Endodermal cell (in vitro differentiated cells): ENCODE measurements around the gene RNF40. TPM values are rescaled to one million over a fixed set of nuclear protein-coding genes. Genes with fewer than 3 reads are reported as not detected.

ENCODE experiments used
- DNase-seq: peaks from one replicate; pipeline ENCODE4 v3.0.0-alpha.2; 2017
- H3K27ac ChIP-seq: 2 replicates; pipeline ENCODE4 v1.5.1; 2013; ENCODE audit warnings: mild to moderate bottlenecking, low read depth, low read length, moderate library complexity
- H3K27me3 ChIP-seq: 2 replicates; pipeline ENCODE4 v1.6.1; 2013; ENCODE audit warnings: mild to moderate bottlenecking, low read length, moderate library complexity; ENCODE audit not compliant: insufficient read depth, control insufficient read depth, poor library complexity, severe bottlenecking
- H3K36me3 ChIP-seq: 2 replicates; pipeline ENCODE4 v1.7.0; 2013; ENCODE audit warnings: mild to moderate bottlenecking, low read length, moderate library complexity; ENCODE audit not compliant: control insufficient read depth, insufficient read depth
- H3K4me1 ChIP-seq: one replicate; pipeline ENCODE4 v1.7.0; 2013; ENCODE audit warnings: low read length; ENCODE audit not compliant: control insufficient read depth, insufficient read depth
- H3K4me3 ChIP-seq: 2 replicates; pipeline ENCODE4 v1.5.1; 2013; ENCODE audit warnings: mild to moderate bottlenecking, low read length, moderate library complexity
- H3K9ac ChIP-seq: 2 replicates; pipeline ENCODE4 v1.6.1; 2013; ENCODE audit warnings: mild to moderate bottlenecking, low read length, moderate library complexity; ENCODE audit not compliant: poor library complexity, severe bottlenecking; ENCODE audit errors: extremely low read depth
- H3K9me3 ChIP-seq: 2 replicates; pipeline ENCODE4 v1.6.1; 2013; ENCODE audit warnings: mild to moderate bottlenecking, low read length, moderate library complexity; ENCODE audit not compliant: control insufficient read depth
- H3K27ac Mint-ChIP-seq: 2 replicates; pipeline ENCODE4 v1.8.0; 2020; ENCODE audit warnings: mixed read lengths
- H3K27me3 Mint-ChIP-seq: 2 replicates; pipeline ENCODE4 v1.8.0; 2021; ENCODE audit warnings: mild to moderate bottlenecking, mixed read lengths; ENCODE audit not compliant: insufficient read depth
- H3K36me3 Mint-ChIP-seq: 2 replicates; pipeline ENCODE4 v1.8.0; 2020; ENCODE audit warnings: low read depth, mixed read lengths
- H3K4me1 Mint-ChIP-seq: 2 replicates; pipeline ENCODE4 v1.8.0; 2020; ENCODE audit warnings: mixed read lengths
- H3K4me3 Mint-ChIP-seq: 2 replicates; pipeline ENCODE4 v1.8.0; 2020; ENCODE audit warnings: mild to moderate bottlenecking, moderate library complexity, mixed read lengths
- H3K9me3 Mint-ChIP-seq: 2 replicates; pipeline ENCODE4 v1.8.0; 2020; ENCODE audit warnings: mild to moderate bottlenecking, mixed read lengths
- WGBS, 2 experiments: methylation state at CpG; one replicate each; pipeline versions ENCODE4 v1.1.5 to v1.1.7; 2013; ENCODE audit warnings: missing lambda C conversion rate in 2 of 2, mixed read lengths in 1 of 2; ENCODE audit not compliant: insufficient coverage in 1 of 2, insufficient read length in 1 of 2; 5-methylcytosine and 5-hydroxymethylcytosine counted together
- total RNA-seq, 2 donors: library from RNA; stranded (reverse); fragmentation: NEBNext Ultra II Directional in 1 of 2; extraction: Animal tissue kit (Norgen Biotek cat#: 25700) in 1 of 2; gene quantifications; 2 replicates in 1 of 2; 3 replicates in 1 of 2; pipeline ENCODE4 v1.2.1, GENCODE V29; 2021
- TF ChIP-seq, protein P1 (sequence below): fragments of 200-600 bp; sonication (generic); conservative IDR thresholded peaks from 2 replicates; pipeline ENCODE4 v1.5.0; 2021; ENCODE audit warnings: antibody characterized with exemption, mild to moderate bottlenecking

Gene RNF40
- total RNA-seq, 2 donors from 2014 or later: 88.4 to 95.8 TPM

DNA sequence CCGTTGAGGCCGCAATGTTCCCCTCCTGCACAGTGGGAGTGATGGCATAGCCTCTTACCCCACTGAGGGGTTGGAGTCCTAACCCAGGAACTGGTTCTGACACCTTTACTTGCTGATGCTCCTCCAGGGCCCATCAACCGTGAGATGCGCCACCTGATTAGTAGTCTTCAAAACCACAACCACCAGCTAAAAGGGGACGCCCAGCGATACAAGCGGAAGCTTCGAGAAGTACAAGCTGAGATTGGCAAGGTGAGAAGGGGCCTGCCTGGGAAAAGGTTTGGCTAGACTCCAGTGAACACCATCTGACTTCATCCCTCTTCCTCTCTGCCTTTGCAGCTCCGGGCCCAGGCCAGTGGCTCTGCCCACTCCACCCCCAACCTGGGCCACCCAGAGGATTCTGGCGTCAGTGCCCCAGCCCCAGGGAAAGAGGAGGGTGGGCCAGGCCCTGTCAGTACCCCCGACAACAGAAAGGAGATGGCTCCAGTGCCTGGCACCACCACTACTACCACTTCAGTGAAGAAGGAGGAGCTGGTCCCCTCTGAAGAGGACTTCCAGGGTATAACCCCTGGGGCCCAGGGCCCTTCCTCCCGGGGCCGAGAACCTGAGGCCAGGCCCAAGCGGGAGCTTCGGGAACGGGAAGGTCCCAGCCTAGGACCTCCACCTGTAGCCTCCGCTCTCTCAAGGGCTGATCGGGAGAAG, 5.8 kb downstream of the RNF40 start:
- Mint-ChIP-seq H3K36me3 (peaks cover 88% of the 10 kb centered on the region), H3K27ac (no peak overlapping the region), H3K4me1 (peaks cover 5% of the 10 kb centered on the region), H3K4me3 (no peak overlapping the region), H3K27me3 (no peaks in the 10 kb centered on the region), H3K9me3 (no peaks in the 10 kb centered on the region)
- Histone ChIP-seq H3K27ac (no peak overlapping the region), H3K4me3 (no peak overlapping the region), H3K36me3 (peaks cover 97% of the 10 kb centered on the region), H3K9ac (no peak overlapping the region), H3K9me3 (no peaks in the 10 kb centered on the region), H3K27me3 (no peaks in the 10 kb centered on the region), H3K4me1 (peaks cover 8% of the 10 kb centered on the region)
- 95 to 99% methylated on average over 10 to 18 of the region's 18 CpGs for WGBS, 2 experiments
- TF ChIP-seq, protein P1, sequence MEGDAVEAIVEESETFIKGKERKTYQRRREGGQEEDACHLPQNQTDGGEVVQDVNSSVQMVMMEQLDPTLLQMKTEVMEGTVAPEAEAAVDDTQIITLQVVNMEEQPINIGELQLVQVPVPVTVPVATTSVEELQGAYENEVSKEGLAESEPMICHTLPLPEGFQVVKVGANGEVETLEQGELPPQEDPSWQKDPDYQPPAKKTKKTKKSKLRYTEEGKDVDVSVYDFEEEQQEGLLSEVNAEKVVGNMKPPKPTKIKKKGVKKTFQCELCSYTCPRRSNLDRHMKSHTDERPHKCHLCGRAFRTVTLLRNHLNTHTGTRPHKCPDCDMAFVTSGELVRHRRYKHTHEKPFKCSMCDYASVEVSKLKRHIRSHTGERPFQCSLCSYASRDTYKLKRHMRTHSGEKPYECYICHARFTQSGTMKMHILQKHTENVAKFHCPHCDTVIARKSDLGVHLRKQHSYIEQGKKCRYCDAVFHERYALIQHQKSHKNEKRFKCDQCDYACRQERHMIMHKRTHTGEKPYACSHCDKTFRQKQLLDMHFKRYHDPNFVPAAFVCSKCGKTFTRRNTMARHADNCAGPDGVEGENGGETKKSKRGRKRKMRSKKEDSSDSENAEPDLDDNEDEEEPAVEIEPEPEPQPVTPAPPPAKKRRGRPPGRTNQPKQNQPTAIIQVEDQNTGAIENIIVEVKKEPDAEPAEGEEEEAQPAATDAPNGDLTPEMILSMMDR: no peak
- no peak for DNase-seq

DNA sequence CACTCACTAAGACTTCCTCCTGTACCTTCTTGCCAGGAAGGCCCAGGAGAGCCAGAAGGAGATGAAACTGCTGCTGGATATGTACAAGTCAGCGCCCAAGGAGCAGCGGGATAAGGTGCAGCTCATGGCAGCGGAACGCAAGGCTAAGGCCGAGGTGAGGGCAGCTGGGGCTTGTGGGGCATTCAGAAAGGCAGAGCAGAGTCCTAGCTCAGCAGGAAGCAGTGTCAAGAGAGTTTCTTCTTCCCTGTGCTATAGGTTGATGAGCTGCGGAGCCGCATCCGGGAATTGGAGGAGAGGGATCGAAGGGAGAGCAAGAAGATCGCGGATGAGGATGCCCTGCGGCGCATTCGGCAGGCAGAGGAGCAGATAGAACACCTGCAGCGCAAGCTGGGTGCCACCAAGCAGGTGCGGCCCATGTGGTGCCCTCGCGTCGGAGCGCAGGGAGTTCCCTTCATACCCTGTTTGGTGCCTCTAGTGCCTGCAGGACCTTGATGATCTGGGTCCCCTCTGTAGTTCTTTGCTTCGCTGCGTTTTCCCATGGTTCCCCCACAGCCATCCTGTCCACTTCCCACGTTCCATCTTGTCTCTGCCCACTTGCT, 6.6 kb downstream of the RNF40 start:
- TF ChIP-seq, protein P1: no peak
- DNase-seq: no peak
- H3K27me3 ChIP-seq: no peaks in the 10 kb centered on the region
- Mint-ChIP-seq H3K27me3 (no peaks in the 10 kb centered on the region), H3K4me3 (no peak overlapping the region), H3K27ac (no peak overlapping the region), H3K36me3 (peaks cover 87% of the 10 kb centered on the region), H3K4me1 (peaks cover 1% of the 10 kb centered on the region), H3K9me3 (no peaks in the 10 kb centered on the region)
- H3K9me3 ChIP-seq: no peaks in the 10 kb centered on the region
- peaks cover 1% of the 10 kb centered on the region for H3K4me1 ChIP-seq
- WGBS, 2 experiments: 93 to 96% methylated on average over 17 to 23 of the region's 23 CpGs
- no peak overlapping the region for H3K4me3 ChIP-seq
- H3K36me3 ChIP-seq: peaks cover 94% of the 10 kb centered on the region
- H3K9ac ChIP-seq: no peak overlapping the region
- no peak overlapping the region for H3K27ac ChIP-seq

DNA sequence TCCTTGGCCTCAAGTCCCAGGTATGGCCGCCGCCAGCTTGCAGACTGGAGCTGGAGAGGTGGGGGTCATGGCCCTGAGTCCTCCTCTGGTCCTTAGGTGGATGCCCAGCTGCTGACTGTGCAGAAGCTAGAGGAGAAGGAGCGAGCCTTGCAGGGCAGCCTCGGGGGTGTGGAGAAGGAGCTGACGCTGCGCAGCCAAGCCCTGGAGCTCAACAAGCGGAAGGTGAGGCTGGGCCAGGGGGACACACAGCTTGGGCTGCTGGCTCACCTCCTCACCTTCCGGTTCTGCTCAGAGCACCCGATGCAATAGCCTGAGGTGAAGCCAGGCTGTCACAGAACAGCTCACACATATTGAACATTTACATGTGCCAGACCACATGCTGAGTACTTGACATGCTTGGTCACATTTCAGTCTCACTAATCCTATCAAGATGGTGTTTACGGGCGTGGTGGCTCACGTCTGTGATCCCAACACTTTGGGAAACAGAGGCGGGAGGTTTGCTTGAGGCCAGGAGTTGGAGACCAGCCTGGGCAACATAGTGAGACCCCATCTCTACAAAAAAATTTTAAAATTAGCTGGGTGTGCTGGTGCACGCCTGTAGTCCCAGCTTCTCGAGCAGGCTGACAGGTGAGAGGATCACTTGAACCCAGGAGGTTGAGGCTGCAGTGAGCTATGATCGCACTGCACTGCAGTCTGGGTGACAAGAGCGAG, 7.4 kb downstream of the RNF40 start:
- no peaks in the 10 kb centered on the region for H3K4me1 ChIP-seq
- H3K27me3 ChIP-seq: no peaks in the 10 kb centered on the region
- DNase-seq: no peak
- Mint-ChIP-seq H3K27ac (no peak overlapping the region), H3K36me3 (peaks cover 83% of the 10 kb centered on the region), H3K9me3 (no peaks in the 10 kb centered on the region), H3K4me1 (no peaks in the 10 kb centered on the region), H3K27me3 (no peaks in the 10 kb centered on the region), H3K4me3 (no peak overlapping the region)
- TF ChIP-seq, protein P1: no peak
- H3K9ac ChIP-seq: no peak overlapping the region
- H3K36me3 ChIP-seq: peaks cover 92% of the 10 kb centered on the region
- no peaks in the 10 kb centered on the region for H3K9me3 ChIP-seq
- WGBS, 2 experiments: 93 to 98% methylated on average over 7 to 16 of the region's 17 CpGs
- no peak overlapping the region for H3K4me3 ChIP-seq
- no peak overlapping the region for H3K27ac ChIP-seq
